ENCODE results near the gene GREM2. TPM values are rescaled to one million over a fixed set of nuclear protein-coding genes. Genes with fewer than 3 reads are reported as not detected.

Gene GREM2
- total and polyA plus RNA-seq, 2 experiments from 2014 or later = 0.18 to 0.21 TPM

DNA sequence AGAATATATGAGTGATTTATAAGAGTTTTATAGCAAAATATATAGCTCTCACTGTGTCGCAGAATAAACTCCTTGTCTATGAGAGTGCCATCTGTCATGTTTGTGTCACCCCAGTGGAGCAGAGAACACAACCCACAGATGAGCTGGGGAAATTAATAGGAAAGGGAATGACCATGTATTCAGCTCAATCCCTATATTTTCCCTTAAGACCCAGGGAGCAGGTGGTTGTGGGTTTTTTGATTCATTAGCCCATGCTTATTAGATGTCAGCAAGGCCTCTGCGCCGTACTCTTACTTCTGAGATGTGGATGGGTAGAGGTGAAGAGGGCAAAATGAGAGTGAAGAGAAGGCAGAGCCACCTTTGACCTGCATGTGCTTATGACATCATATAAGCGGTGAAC is 4.1 kb upstream of the GREM2 start (continued):
- TF ChIP-seq, protein P1, sequence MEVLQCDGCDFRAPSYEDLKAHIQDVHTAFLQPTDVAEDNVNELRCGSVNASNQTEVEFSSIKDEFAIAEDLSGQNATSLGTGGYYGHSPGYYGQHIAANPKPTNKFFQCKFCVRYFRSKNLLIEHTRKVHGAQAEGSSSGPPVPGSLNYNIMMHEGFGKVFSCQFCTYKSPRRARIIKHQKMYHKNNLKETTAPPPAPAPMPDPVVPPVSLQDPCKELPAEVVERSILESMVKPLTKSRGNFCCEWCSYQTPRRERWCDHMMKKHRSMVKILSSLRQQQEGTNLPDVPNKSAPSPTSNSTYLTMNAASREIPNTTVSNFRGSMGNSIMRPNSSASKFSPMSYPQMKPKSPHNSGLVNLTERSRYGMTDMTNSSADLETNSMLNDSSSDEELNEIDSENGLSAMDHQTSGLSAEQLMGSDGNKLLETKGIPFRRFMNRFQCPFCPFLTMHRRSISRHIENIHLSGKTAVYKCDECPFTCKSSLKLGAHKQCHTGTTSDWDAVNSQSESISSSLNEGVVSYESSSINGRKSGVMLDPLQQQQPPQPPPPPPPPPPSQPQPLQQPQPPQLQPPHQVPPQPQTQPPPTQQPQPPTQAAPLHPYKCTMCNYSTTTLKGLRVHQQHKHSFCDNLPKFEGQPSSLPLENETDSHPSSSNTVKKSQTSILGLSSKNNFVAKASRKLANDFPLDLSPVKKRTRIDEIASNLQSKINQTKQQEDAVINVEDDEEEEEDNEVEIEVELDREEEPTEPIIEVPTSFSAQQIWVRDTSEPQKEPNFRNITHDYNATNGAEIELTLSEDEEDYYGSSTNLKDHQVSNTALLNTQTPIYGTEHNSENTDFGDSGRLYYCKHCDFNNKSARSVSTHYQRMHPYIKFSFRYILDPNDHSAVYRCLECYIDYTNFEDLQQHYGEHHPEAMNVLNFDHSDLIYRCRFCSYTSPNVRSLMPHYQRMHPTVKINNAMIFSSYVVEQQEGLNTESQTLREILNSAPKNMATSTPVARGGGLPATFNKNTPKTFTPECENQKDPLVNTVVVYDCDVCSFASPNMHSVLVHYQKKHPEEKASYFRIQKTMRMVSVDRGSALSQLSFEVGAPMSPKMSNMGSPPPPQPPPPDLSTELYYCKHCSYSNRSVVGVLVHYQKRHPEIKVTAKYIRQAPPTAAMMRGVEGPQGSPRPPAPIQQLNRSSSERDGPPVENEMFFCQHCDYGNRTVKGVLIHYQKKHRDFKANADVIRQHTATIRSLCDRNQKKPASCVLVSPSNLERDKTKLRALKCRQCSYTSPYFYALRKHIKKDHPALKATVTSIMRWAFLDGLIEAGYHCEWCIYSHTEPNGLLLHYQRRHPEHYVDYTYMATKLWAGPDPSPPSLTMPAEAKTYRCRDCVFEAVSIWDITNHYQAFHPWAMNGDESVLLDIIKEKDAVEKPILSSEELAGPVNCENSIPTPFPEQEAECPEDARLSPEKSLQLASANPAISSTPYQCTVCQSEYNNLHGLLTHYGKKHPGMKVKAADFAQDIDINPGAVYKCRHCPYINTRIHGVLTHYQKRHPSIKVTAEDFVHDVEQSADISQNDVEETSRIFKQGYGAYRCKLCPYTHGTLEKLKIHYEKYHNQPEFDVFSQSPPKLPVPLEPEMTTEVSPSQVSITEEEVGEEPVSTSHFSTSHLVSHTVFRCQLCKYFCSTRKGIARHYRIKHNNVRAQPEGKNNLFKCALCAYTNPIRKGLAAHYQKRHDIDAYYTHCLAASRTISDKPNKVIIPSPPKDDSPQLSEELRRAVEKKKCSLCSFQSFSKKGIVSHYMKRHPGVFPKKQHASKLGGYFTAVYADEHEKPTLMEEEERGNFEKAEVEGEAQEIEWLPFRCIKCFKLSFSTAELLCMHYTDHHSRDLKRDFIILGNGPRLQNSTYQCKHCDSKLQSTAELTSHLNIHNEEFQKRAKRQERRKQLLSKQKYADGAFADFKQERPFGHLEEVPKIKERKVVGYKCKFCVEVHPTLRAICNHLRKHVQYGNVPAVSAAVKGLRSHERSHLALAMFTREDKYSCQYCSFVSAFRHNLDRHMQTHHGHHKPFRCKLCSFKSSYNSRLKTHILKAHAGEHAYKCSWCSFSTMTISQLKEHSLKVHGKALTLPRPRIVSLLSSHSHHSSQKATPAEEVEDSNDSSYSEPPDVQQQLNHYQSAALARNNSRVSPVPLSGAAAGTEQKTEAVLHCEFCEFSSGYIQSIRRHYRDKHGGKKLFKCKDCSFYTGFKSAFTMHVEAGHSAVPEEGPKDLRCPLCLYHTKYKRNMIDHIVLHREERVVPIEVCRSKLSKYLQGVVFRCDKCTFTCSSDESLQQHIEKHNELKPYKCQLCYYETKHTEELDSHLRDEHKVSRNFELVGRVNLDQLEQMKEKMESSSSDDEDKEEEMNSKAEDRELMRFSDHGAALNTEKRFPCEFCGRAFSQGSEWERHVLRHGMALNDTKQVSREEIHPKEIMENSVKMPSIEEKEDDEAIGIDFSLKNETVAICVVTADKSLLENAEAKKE (CRISPR knock-in tag; IDR thresholded peaks at IDR 0.05) = no peak
- TF ChIP-seq ZNF114 (CRISPR knock-in tag; IDR thresholded peaks at IDR 0.05) = no peak
- TF ChIP-seq EZH2phosphoT487 (IDR thresholded peaks at IDR 0.05; ENCODE audit: unreplicated experiment) = no peak
- TF ChIP-seq EZH2 (IDR thresholded peaks at IDR 0.05; ENCODE audit: low read depth, unreplicated experiment) = no peak
- no peak for TF ChIP-seq ZNF331 (CRISPR knock-in tag; IDR thresholded peaks at IDR 0.05; ENCODE audit: low read depth)
- TF ChIP-seq, protein P2, sequence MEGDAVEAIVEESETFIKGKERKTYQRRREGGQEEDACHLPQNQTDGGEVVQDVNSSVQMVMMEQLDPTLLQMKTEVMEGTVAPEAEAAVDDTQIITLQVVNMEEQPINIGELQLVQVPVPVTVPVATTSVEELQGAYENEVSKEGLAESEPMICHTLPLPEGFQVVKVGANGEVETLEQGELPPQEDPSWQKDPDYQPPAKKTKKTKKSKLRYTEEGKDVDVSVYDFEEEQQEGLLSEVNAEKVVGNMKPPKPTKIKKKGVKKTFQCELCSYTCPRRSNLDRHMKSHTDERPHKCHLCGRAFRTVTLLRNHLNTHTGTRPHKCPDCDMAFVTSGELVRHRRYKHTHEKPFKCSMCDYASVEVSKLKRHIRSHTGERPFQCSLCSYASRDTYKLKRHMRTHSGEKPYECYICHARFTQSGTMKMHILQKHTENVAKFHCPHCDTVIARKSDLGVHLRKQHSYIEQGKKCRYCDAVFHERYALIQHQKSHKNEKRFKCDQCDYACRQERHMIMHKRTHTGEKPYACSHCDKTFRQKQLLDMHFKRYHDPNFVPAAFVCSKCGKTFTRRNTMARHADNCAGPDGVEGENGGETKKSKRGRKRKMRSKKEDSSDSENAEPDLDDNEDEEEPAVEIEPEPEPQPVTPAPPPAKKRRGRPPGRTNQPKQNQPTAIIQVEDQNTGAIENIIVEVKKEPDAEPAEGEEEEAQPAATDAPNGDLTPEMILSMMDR (conservative IDR thresholded peaks at IDR 0.05; ENCODE audit: low read depth in 2 of 2) = no peak
- TF ChIP-seq, protein P3, sequence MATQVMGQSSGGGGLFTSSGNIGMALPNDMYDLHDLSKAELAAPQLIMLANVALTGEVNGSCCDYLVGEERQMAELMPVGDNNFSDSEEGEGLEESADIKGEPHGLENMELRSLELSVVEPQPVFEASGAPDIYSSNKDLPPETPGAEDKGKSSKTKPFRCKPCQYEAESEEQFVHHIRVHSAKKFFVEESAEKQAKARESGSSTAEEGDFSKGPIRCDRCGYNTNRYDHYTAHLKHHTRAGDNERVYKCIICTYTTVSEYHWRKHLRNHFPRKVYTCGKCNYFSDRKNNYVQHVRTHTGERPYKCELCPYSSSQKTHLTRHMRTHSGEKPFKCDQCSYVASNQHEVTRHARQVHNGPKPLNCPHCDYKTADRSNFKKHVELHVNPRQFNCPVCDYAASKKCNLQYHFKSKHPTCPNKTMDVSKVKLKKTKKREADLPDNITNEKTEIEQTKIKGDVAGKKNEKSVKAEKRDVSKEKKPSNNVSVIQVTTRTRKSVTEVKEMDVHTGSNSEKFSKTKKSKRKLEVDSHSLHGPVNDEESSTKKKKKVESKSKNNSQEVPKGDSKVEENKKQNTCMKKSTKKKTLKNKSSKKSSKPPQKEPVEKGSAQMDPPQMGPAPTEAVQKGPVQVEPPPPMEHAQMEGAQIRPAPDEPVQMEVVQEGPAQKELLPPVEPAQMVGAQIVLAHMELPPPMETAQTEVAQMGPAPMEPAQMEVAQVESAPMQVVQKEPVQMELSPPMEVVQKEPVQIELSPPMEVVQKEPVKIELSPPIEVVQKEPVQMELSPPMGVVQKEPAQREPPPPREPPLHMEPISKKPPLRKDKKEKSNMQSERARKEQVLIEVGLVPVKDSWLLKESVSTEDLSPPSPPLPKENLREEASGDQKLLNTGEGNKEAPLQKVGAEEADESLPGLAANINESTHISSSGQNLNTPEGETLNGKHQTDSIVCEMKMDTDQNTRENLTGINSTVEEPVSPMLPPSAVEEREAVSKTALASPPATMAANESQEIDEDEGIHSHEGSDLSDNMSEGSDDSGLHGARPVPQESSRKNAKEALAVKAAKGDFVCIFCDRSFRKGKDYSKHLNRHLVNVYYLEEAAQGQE (IDR thresholded peaks at IDR 0.05; ENCODE audit: unreplicated experiment) = no peak
- TF ChIP-seq JUNB (IDR thresholded peaks at IDR 0.05; ENCODE audit: unreplicated experiment) = no peak
